HEK293 (cell line): Measurements from ENCODE around the gene ITGB2.

Experiments
- CTCF ChIP-seq: fragments of 450-650 bp; formaldehyde crosslinking; IDR thresholded peaks from 2 replicates; pipeline ENCODE4 v1.5.1; 2016; ENCODE audit warnings: missing biosample characterization, missing genetic modification characterization
- KLF1 ChIP-seq: fragments of 450-650 bp; formaldehyde crosslinking; IDR thresholded peaks from 2 replicates; pipeline ENCODE4 v1.5.1; 2016; ENCODE audit warnings: missing biosample characterization, missing genetic modification characterization
- KLF10 ChIP-seq: fragments of 450-650 bp; IDR thresholded peaks from 2 replicates; pipeline ENCODE4 v1.5.1; 2018; ENCODE audit warnings: missing biosample characterization, mild to moderate bottlenecking, missing genetic modification characterization
- KLF16 ChIP-seq: fragments of 450-650 bp; formaldehyde crosslinking; IDR thresholded peaks from 2 replicates; pipeline ENCODE4 v1.5.1; 2017; ENCODE audit warnings: missing biosample characterization, missing genetic modification characterization
- REST ChIP-seq: fragments of 450-650 bp; formaldehyde crosslinking; IDR thresholded peaks from 2 replicates; pipeline ENCODE4 v1.5.1; 2016; ENCODE audit warnings: missing biosample characterization, missing genetic modification characterization
- TCF7L2 ChIP-seq: IDR thresholded peaks from 2 replicates; pipeline ENCODE4 v1.6.1; 2011; ENCODE audit warnings: low read depth, mild to moderate bottlenecking, inconsistent platforms, low read length, moderate library complexity, borderline replicate concordance
- YY2 ChIP-seq: fragments of 450-650 bp; formaldehyde crosslinking; IDR thresholded peaks from 2 replicates; pipeline ENCODE4 v1.5.1; 2016; ENCODE audit warnings: missing biosample characterization, missing genetic modification characterization
- ZNF530 ChIP-seq: fragments of 450-650 bp; formaldehyde crosslinking; IDR thresholded peaks from 2 replicates; pipeline ENCODE4 v1.5.1; 2016; ENCODE audit warnings: low read depth, missing biosample characterization, missing genetic modification characterization
- ZNF843 ChIP-seq: fragments of 450-650 bp; formaldehyde crosslinking; IDR thresholded peaks from 2 replicates; pipeline ENCODE4 v1.5.1; 2016; ENCODE audit warnings: missing biosample characterization, missing genetic modification characterization

- no peak for TF ChIP-seq REST (tag by site-specific recombination)
- no peak for TF ChIP-seq CTCF (tag by site-specific recombination)
- no peak for TF ChIP-seq KLF1 (tag by site-specific recombination)
- TF ChIP-seq ZNF530 (tag by site-specific recombination), result no peak
- TF ChIP-seq ZNF843, result no peak
- TF ChIP-seq KLF16, result no peak
- TF ChIP-seq YY2 (tag by site-specific recombination), result no peak
- TF ChIP-seq KLF10, result no peak
- no peak for TF ChIP-seq TCF7L2
Observed at GRCh38 chr21:44927259-44927586, 6.5 kb upstream of the ITGB2 start.
